Measurements from ENCODE around the gene PDPR. TPM values are rescaled to one million over a fixed set of nuclear protein-coding genes. Genes with fewer than 3 reads are reported as not detected.
"Not testable (repeated sequence)": the region's sequence is repeated elsewhere in the genome, so short reads cannot be mapped to it uniquely, and the experiment has no call there.

Gene PDPR
- polyA plus RNA-seq, 2 donors, result 3.7 to 5.2 TPM

DNA sequence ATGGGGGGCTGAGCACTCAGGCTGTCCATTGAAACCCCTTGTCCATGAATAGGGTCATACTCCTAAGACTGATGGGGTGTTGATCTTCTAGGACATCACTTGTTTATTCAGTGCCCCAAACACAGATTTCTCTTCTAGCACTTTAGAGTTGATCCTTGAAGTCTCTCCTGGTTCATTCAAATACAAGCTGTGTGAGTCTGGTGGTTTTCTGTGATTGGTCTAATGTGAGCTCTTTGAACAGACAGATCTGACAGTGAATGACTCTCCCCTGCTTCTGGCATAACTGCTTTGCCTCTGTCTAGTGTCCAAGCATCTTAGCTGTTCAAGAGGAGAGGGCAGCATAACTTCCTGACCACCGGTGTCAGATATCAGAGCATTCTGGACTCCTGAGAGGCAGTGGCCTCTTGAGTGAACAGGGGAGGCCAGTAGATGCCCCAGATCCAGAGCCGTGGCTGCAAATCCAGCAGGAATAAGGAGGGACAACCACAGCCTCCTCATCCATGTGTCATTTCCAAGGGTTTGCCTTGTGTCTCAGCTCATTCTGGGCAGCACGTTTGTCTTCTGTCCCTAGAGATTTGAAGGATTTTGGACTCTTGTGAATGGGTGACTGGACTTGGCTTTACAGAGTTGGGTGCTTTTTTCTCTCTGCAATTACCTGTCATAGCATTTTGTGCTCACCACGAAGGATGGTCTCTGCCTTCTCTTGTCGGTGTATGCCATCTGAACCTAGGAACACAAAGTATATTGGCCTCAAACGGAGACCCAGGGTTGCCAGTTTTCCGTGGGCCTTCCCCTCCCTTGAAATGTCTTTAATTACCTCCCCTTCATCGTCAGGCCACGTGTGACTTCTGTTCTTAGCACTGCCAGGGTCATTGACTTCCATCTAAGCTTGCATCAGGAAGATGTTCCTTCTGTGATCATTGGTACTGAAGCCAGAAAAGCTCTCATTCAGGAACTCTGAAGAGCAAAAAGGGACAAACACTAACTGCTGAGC, 45.5 kb downstream of the PDPR start:
- peaks cover 36 to 38% of the 10 kb centered on the region in 2 donors for H3K36me3 ChIP-seq (ENCODE audit: control insufficient read depth in 2 of 2, insufficient read depth in 2 of 2, low read length in 1 of 2)
- H3K9me3 ChIP-seq (ENCODE audit: control insufficient read depth in 2 of 2, insufficient read depth in 1 of 2, low read depth in 1 of 2, low read length in 1 of 2), result no peaks in the 10 kb centered on the region
- H3K4me3 ChIP-seq (ENCODE audit: low read depth in 1 of 2, low read length in 2 of 2), result no peak overlapping the region
- no peaks in the 10 kb centered on the region for H3K27me3 ChIP-seq (ENCODE audit: control insufficient read depth in 1 of 2, insufficient read depth in 2 of 2, low read length in 2 of 2)
- 76 to 78% methylated on average over 9 of the region's 9 CpGs for WGBS, 2 donors
- no peak overlapping the region for H3K27ac ChIP-seq (ENCODE audit: low read depth in 2 of 2, low read length in 1 of 2)
- no peaks in the 10 kb centered on the region for H3K4me1 ChIP-seq (ENCODE audit: control insufficient read depth in 2 of 2, insufficient read depth in 2 of 2, low read length in 1 of 2)

DNA sequence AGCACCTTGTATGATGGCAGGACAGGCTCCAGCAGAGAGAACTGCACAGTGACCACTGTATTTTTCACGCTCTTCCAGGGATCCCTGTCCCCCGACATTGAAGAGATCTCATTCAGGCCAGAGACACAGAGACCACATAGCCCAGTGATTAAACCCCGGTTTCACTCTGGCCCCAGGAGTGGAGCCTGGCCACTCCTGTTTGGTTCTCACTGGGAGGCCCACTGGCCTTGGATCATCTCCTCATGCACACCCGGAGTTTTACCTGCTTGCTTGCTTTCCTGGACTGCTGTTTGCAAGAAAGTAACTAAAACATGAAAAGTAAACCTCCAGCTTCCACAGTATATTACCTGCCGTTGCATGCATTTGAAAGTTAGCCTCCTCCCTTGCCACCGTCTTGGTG, 46.3 kb downstream of the PDPR start:
- no peaks in the 10 kb centered on the region for H3K27me3 ChIP-seq (ENCODE audit: control insufficient read depth in 1 of 2, insufficient read depth in 2 of 2, low read length in 2 of 2)
- no peak overlapping the region for H3K4me3 ChIP-seq (ENCODE audit: low read depth in 1 of 2, low read length in 2 of 2)
- no peak overlapping the region for H3K27ac ChIP-seq (ENCODE audit: low read depth in 2 of 2, low read length in 1 of 2)
- WGBS, 2 donors, result 88 to 90% methylated on average over 6 of the region's 6 CpGs
- H3K4me1 ChIP-seq (ENCODE audit: control insufficient read depth in 2 of 2, insufficient read depth in 2 of 2, low read length in 1 of 2), result no peaks in the 10 kb centered on the region
- peaks cover 35 to 38% of the 10 kb centered on the region in 2 donors for H3K36me3 ChIP-seq (ENCODE audit: control insufficient read depth in 2 of 2, insufficient read depth in 2 of 2, low read length in 1 of 2)
- H3K9me3 ChIP-seq (ENCODE audit: control insufficient read depth in 2 of 2, insufficient read depth in 1 of 2, low read depth in 1 of 2, low read length in 1 of 2), result no peaks in the 10 kb centered on the region

DNA sequence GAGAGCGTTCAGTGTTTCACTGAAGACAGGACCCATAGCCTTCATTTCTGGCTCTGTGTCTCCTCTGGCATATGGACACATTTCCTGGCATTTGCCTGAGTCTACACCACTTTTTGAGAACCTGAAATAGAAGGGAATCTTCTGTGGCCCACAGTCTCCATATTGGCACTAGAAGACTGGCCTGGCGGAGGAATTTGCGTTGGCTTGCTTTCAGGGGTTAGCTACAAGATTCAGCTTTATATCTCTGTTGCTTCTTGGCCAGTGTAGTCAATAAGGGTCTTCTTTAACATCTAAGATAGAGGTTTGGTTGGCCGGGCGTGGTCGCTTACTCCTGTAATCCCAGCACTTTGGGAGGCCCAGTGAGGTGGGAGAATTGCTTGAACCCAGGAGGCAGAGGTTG, 46.7 kb downstream of the PDPR start:
- peaks cover 35 to 36% of the 10 kb centered on the region in 2 donors for H3K36me3 ChIP-seq (ENCODE audit: control insufficient read depth in 2 of 2, insufficient read depth in 2 of 2, low read length in 1 of 2)
- no peaks in the 10 kb centered on the region for H3K4me1 ChIP-seq (ENCODE audit: control insufficient read depth in 2 of 2, insufficient read depth in 2 of 2, low read length in 1 of 2)
- H3K4me3 ChIP-seq (ENCODE audit: low read depth in 1 of 2, low read length in 2 of 2), result no peak overlapping the region
- 95 to 96% methylated on average over 6 of the region's 6 CpGs for WGBS, 2 donors
- no peak overlapping the region for H3K27ac ChIP-seq (ENCODE audit: low read depth in 2 of 2, low read length in 1 of 2)
- no peaks in the 10 kb centered on the region for H3K9me3 ChIP-seq (ENCODE audit: control insufficient read depth in 2 of 2, insufficient read depth in 1 of 2, low read depth in 1 of 2, low read length in 1 of 2)
- no peaks in the 10 kb centered on the region for H3K27me3 ChIP-seq (ENCODE audit: control insufficient read depth in 1 of 2, insufficient read depth in 2 of 2, low read length in 2 of 2)

DNA sequence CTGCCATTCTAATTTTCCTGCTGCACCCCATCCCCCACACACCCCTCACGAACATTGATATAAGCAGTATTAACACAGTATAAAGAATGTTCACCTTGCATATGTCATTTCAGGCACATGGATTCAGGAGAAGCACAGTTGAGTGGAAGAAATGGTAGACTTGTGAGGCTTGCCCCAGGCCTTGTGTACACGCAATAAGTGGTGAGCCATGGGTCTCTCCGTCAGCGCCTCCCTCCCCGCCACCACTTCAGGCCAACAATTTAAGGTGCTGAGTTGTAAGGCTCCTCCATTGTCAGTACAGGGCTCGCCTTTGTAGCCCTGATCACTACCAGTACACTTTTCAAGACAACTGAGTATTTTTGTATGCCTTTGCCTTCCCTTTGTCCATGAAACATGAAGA, 47.2 kb downstream of the PDPR start:
- Histone ChIP-seq H3K27ac (ENCODE audit: low read depth in 2 of 2, low read length in 1 of 2) (no peak overlapping the region), H3K4me3 (ENCODE audit: low read depth in 1 of 2, low read length in 2 of 2) (no peak overlapping the region), H3K4me1 (ENCODE audit: control insufficient read depth in 2 of 2, insufficient read depth in 2 of 2, low read length in 1 of 2) (no peaks in the 10 kb centered on the region), H3K36me3 (ENCODE audit: control insufficient read depth in 2 of 2, insufficient read depth in 2 of 2, low read length in 1 of 2) (peaks cover 31 to 34% of the 10 kb centered on the region in 2 donors), H3K27me3 (ENCODE audit: control insufficient read depth in 1 of 2, insufficient read depth in 2 of 2, low read length in 2 of 2) (no peaks in the 10 kb centered on the region), H3K9me3 (ENCODE audit: control insufficient read depth in 2 of 2, insufficient read depth in 1 of 2, low read depth in 1 of 2, low read length in 1 of 2) (no peaks in the 10 kb centered on the region)
- WGBS, 2 donors, result 85 to 88% methylated on average over 6 of the region's 6 CpGs

DNA sequence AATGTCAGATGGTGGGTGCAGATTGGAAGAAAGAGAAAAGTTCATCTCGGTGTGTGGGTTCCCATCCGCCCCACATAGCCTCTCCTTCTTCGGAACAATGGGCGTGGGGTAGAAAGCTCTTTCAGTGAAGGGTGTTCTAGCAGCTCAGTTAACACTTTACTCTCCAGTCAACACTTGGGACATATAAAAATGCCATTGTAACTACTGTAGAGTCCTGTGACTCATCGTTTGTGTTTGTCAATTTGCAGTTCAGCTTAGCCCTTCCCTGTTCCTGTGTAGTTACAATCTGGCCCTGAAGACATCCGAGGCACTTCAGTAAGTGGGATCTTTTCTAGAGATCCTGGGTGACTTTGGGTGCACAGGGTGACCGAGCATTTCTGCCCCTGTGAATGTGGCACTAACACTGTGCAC, 47.9 kb downstream of the PDPR start:
- Histone ChIP-seq H3K4me3 (ENCODE audit: low read depth in 1 of 2, low read length in 2 of 2) (no peak overlapping the region), H3K27me3 (ENCODE audit: control insufficient read depth in 1 of 2, insufficient read depth in 2 of 2, low read length in 2 of 2) (no peaks in the 10 kb centered on the region), H3K9me3 (ENCODE audit: control insufficient read depth in 2 of 2, insufficient read depth in 1 of 2, low read depth in 1 of 2, low read length in 1 of 2) (no peaks in the 10 kb centered on the region), H3K36me3 (ENCODE audit: control insufficient read depth in 2 of 2, insufficient read depth in 2 of 2, low read length in 1 of 2) (peaks cover 24 to 28% of the 10 kb centered on the region in 2 donors), H3K4me1 (ENCODE audit: control insufficient read depth in 2 of 2, insufficient read depth in 2 of 2, low read length in 1 of 2) (no peaks in the 10 kb centered on the region), H3K27ac (ENCODE audit: low read depth in 2 of 2, low read length in 1 of 2) (no peak overlapping the region)
- 51 to 57% methylated on average over 7 of the region's 7 CpGs for WGBS, 2 donors

DNA sequence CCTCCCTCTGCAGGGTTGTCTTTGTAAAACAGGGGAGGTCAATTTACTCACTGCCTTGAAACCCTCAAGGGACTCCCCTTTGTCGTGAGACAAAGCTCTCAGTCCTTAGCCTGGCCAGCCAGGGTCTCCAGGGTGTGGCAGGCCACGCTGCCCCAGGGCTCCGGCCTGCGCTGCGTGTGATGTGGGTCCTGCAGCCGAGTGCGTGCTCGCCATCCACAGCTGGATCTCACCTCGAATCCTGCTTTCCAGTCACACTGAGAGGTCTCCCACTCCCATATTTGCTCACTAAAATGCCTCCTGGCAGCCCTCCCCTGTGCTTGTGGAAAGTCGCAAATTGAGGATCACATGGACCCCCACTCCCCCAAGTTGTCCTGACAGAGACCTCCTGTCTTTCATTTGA, 49.5 kb downstream of the PDPR start:
- Histone ChIP-seq H3K36me3 (ENCODE audit: control insufficient read depth in 2 of 2, insufficient read depth in 2 of 2, low read length in 1 of 2) (peaks cover 14 to 17% of the 10 kb centered on the region in 2 donors), H3K4me3 (ENCODE audit: low read depth in 1 of 2, low read length in 2 of 2) (no peak overlapping the region), H3K9me3 (ENCODE audit: control insufficient read depth in 2 of 2, insufficient read depth in 1 of 2, low read depth in 1 of 2, low read length in 1 of 2) (no peaks in the 10 kb centered on the region), H3K27me3 (ENCODE audit: control insufficient read depth in 1 of 2, insufficient read depth in 2 of 2, low read length in 2 of 2) (no peaks in the 10 kb centered on the region), H3K27ac (ENCODE audit: low read depth in 2 of 2, low read length in 1 of 2) (no peak overlapping the region), H3K4me1 (ENCODE audit: control insufficient read depth in 2 of 2, insufficient read depth in 2 of 2, low read length in 1 of 2) (no peaks in the 10 kb centered on the region)
- WGBS, 2 donors, result 81% methylated on average over 10 of the region's 10 CpGs

DNA sequence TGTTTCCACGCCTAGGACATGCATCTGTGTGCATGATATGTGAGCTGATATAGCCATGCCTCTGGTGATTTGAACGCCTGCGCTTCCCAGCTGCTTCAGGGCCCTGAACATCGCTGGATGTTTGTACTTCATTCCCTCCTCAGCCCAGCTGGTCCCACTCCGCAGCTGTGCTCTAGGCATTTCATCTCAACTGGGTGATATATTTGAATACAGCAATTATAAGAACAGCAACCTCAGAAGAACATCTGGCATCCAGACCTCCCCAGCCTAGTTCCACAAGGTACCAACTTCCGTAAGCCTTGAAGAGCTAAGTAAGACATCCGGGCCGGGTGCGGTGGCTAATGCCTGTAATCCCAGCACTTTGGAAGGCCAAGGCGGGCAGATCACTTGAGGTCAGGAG, 52.6 kb downstream of the PDPR start:
- not testable (repeated sequence) for H3K4me1 ChIP-seq (ENCODE audit: control insufficient read depth in 2 of 2, insufficient read depth in 2 of 2, low read length in 1 of 2); H3K9me3 ChIP-seq (ENCODE audit: control insufficient read depth in 2 of 2, insufficient read depth in 1 of 2, low read depth in 1 of 2, low read length in 1 of 2); H3K27ac ChIP-seq (ENCODE audit: low read depth in 2 of 2, low read length in 1 of 2); H3K4me3 ChIP-seq (ENCODE audit: low read depth in 1 of 2, low read length in 2 of 2); H3K36me3 ChIP-seq (ENCODE audit: control insufficient read depth in 2 of 2, insufficient read depth in 2 of 2, low read length in 1 of 2); H3K27me3 ChIP-seq (ENCODE audit: control insufficient read depth in 1 of 2, insufficient read depth in 2 of 2, low read length in 2 of 2)
- WGBS, 2 donors, result 78 to 80% methylated on average over 5 of the region's 10 CpGs

DNA sequence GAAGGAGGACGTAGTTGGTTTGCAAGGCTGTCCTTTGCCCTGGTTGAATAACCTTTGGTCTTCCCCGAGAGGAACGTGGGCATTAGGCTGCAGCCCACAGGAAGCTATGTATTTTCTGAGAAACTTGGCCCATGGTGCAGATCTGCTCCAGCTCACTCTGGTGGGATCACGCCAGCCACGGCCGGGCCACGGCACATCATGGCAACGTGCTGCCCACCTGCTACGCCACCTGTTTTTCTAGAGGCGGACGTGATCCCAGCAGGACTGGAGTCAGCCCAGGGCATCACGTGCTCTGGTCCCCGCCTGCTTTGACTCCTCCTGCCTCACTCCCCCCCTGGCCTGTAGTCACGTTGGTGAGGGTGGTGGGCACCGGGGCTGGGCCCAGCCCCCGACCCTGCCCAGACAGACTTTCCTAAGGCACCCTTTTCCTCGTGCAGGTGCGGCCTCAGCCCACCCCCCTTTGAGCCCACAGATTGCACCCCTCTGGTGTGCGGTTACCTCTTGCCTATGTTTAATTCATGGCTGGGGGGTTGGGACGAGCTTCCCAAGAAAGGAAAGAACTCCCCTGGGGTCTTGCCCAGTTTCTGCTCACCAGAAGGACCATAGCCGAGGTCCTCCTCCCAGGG, 59.2 kb downstream of the PDPR start, which contains the start of gene CLEC18C:
Gene CLEC18C (plus strand): TSS at position 576 of the 626 bp plus-strand sequence. CDS start 492 bp downstream, outside the sequence.
- H3K9me3 ChIP-seq (ENCODE audit: control insufficient read depth in 2 of 2, insufficient read depth in 1 of 2, low read depth in 1 of 2, low read length in 1 of 2); H3K27ac ChIP-seq (ENCODE audit: low read depth in 2 of 2, low read length in 1 of 2); H3K27me3 ChIP-seq (ENCODE audit: control insufficient read depth in 1 of 2, insufficient read depth in 2 of 2, low read length in 2 of 2); H3K36me3 ChIP-seq (ENCODE audit: control insufficient read depth in 2 of 2, insufficient read depth in 2 of 2, low read length in 1 of 2); H3K4me3 ChIP-seq (ENCODE audit: low read depth in 1 of 2, low read length in 2 of 2); H3K4me1 ChIP-seq (ENCODE audit: control insufficient read depth in 2 of 2, insufficient read depth in 2 of 2, low read length in 1 of 2): not testable (repeated sequence)
- WGBS, 2 donors, result 79 to 81% methylated on average over 15 to 18 of the region's 21 CpGs

DNA sequence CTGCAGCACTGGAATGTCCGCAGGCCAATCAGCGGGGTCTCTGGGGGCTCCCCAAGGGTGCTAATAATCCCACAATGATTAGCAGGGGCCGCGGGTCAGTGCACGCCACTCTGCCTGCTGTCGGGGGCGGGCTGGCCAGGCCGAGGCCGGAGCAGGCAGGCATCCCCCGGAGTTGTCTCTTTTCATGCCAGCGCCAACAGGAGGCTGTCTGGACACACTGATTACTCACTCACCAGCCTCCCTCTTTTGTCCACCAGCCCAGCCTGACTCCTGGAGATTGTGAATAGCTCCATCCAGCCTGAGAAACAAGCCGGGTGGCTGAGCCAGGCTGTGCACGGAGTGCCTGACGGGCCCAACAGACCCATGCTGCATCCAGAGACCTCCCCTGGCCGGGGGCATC, 59.8 kb downstream of the PDPR start:
- 62 to 67% methylated on average over 3 to 9 of the region's 15 CpGs for WGBS, 2 donors
- H3K9me3 ChIP-seq (ENCODE audit: control insufficient read depth in 2 of 2, insufficient read depth in 1 of 2, low read depth in 1 of 2, low read length in 1 of 2); H3K4me3 ChIP-seq (ENCODE audit: low read depth in 1 of 2, low read length in 2 of 2); H3K27ac ChIP-seq (ENCODE audit: low read depth in 2 of 2, low read length in 1 of 2); H3K36me3 ChIP-seq (ENCODE audit: control insufficient read depth in 2 of 2, insufficient read depth in 2 of 2, low read length in 1 of 2); H3K4me1 ChIP-seq (ENCODE audit: control insufficient read depth in 2 of 2, insufficient read depth in 2 of 2, low read length in 1 of 2); H3K27me3 ChIP-seq (ENCODE audit: control insufficient read depth in 1 of 2, insufficient read depth in 2 of 2, low read length in 2 of 2): not testable (repeated sequence)

Data from esophagus (tissue), 2 donors.